NT2/D1 (cell line): ENCODE data around the gene G3BP1.
A peak's percentile ranks its signal among the peaks of the same experiment; 100 is the strongest.
"Not testable (repeated sequence)": the region's sequence is repeated elsewhere in the genome, so short reads cannot be mapped to it uniquely, and the experiment has no call there.

ENCODE experiments used
- DNase-seq: peaks from one replicate; pipeline ENCODE4 v3.0.0-alpha.2; 2011; ENCODE audit warnings: low read depth, low spot score
- H3K27me3 ChIP-seq: 2 replicates; pipeline ENCODE4 v1.6.0; 2011; ENCODE audit warnings: mild to moderate bottlenecking; ENCODE audit not compliant: insufficient read length, insufficient read depth
- H3K36me3 ChIP-seq: 2 replicates; pipeline ENCODE4 v1.6.1; 2011; ENCODE audit warnings: mild to moderate bottlenecking, low read length, mixed read lengths; ENCODE audit not compliant: insufficient read depth, insufficient read length
- H3K4me1 ChIP-seq: 2 replicates; pipeline ENCODE4 v1.5.1; 2011; ENCODE audit not compliant: insufficient read depth, insufficient read length
- H3K4me3 ChIP-seq: 2 replicates; pipeline ENCODE4 v1.5.1; 2011; ENCODE audit warnings: low read depth; ENCODE audit not compliant: insufficient read length
- H3K9ac ChIP-seq: 2 replicates; pipeline ENCODE4 v1.6.0; 2011; ENCODE audit warnings: low read depth; ENCODE audit not compliant: insufficient read length
- H3K9me3 ChIP-seq: 2 replicates; pipeline ENCODE4 v1.5.1; 2011; ENCODE audit warnings: mild to moderate bottlenecking, low read length; ENCODE audit not compliant: insufficient read depth
- SUZ12 ChIP-seq: IDR thresholded peaks from 2 replicates; pipeline ENCODE4 v1.6.1; 2011; ENCODE audit not compliant: insufficient read length, insufficient read depth; ENCODE audit errors: extremely low read depth
- YY1 ChIP-seq: IDR thresholded peaks from 2 replicates; pipeline ENCODE4 v1.6.1; 2011; ENCODE audit not compliant: insufficient read length, insufficient read depth
- ZNF274 ChIP-seq: IDR thresholded peaks from 2 replicates; pipeline ENCODE4 v1.6.1; 2011; ENCODE audit warnings: mild to moderate bottlenecking, low read depth, low read length

G3BP1 gene

GRCh38 chr5:151825445-151825844 lies 53.7 kb downstream of the G3BP1 start:
- no peak for TF ChIP-seq SUZ12
- TF ChIP-seq ZNF274, result no peak
- no peak for TF ChIP-seq YY1
- no peaks in the 10 kb centered on the region for H3K36me3 ChIP-seq
- no peaks in the 10 kb centered on the region for H3K9me3 ChIP-seq
- H3K27me3 ChIP-seq, result no peaks in the 10 kb centered on the region
- peaks cover 2% of the 10 kb centered on the region for H3K4me1 ChIP-seq
- no peak overlapping the region for H3K9ac ChIP-seq
- no peak overlapping the region for H3K4me3 ChIP-seq
- DNase-seq, result peak; percentile 40

- TF ChIP-seq SUZ12, result no peak
- TF ChIP-seq YY1, result no peak
- TF ChIP-seq ZNF274, result no peak
- Histone ChIP-seq H3K4me1 (peaks cover 2% of the 10 kb centered on the region), H3K4me3 (no peak overlapping the region), H3K9me3 (no peaks in the 10 kb centered on the region; the same call in 1 of the 2 replicates), H3K27me3 (no peaks in the 10 kb centered on the region), H3K9ac (no peak overlapping the region), H3K36me3 (no peaks in the 10 kb centered on the region)
- DNase-seq, result no peak
Measured at GRCh38 chr5:151829370-151829769, 57.6 kb downstream of the G3BP1 start.

- not testable (repeated sequence) for H3K4me1 ChIP-seq, H3K27me3 ChIP-seq, H3K9me3 ChIP-seq, H3K36me3 ChIP-seq, DNase-seq, H3K4me3 ChIP-seq, H3K9ac ChIP-seq
Measured at GRCh38 chr5:151832843-151833242, 61.1 kb downstream of the G3BP1 start.

- Histone ChIP-seq H3K9me3 (no peaks in the 10 kb centered on the region), H3K36me3 (no peaks in the 10 kb centered on the region), H3K27me3 (no peaks in the 10 kb centered on the region), H3K4me1 (no peaks in the 10 kb centered on the region), H3K9ac (no peak overlapping the region), H3K4me3 (no peak overlapping the region)
- TF ChIP-seq YY1, result no peak
- no peak for TF ChIP-seq ZNF274
- TF ChIP-seq SUZ12, result no peak
- no peak for DNase-seq
Measured at GRCh38 chr5:151846765-151847164, 75.0 kb downstream of the G3BP1 start.

- H3K9ac ChIP-seq, result no peak overlapping the region
- DNase-seq, result no peak
- no peaks in the 10 kb centered on the region for H3K27me3 ChIP-seq
- H3K4me1 ChIP-seq, result no peaks in the 10 kb centered on the region
- H3K4me3 ChIP-seq, result no peak overlapping the region
- no peaks in the 10 kb centered on the region for H3K9me3 ChIP-seq
- TF ChIP-seq ZNF274 (no peak), YY1 (no peak), SUZ12 (no peak)
- no peaks in the 10 kb centered on the region for H3K36me3 ChIP-seq
Measured at GRCh38 chr5:151847871-151848270, 76.1 kb downstream of the G3BP1 start.

GRCh38 chr5:151855701-151856100 lies 83.9 kb downstream of the G3BP1 start:
- Histone ChIP-seq H3K9me3 (no peaks in the 10 kb centered on the region), H3K4me1 (no peaks in the 10 kb centered on the region), H3K36me3 (no peaks in the 10 kb centered on the region), H3K27me3 (no peaks in the 10 kb centered on the region), H3K9ac (no peak overlapping the region), H3K4me3 (no peak overlapping the region)
- TF ChIP-seq YY1 (no peak), ZNF274 (no peak), SUZ12 (no peak)
- no peak for DNase-seq

GRCh38 chr5:151856861-151857260 lies 85.1 kb downstream of the G3BP1 start:
- H3K9me3 ChIP-seq, result no peaks in the 10 kb centered on the region
- no peak for DNase-seq

GRCh38 chr5:151860867-151861266 lies 89.1 kb downstream of the G3BP1 start:
- not testable (repeated sequence) for H3K9me3 ChIP-seq, DNase-seq, H3K36me3 ChIP-seq

More at GRCh38 chr5:151856861-151857260, 85.1 kb downstream of the G3BP1 start:
- TF ChIP-seq SUZ12, result no peak
- no peak for TF ChIP-seq YY1
- TF ChIP-seq ZNF274, result no peak
- Histone ChIP-seq H3K9ac (no peak overlapping the region), H3K4me3 (no peak overlapping the region), H3K4me1 (no peaks in the 10 kb centered on the region), H3K36me3 (no peaks in the 10 kb centered on the region), H3K27me3 (no peaks in the 10 kb centered on the region)

More at GRCh38 chr5:151860867-151861266, 89.1 kb downstream of the G3BP1 start:
- H3K27me3 ChIP-seq, H3K4me1 ChIP-seq, H3K9ac ChIP-seq, H3K4me3 ChIP-seq: not testable (repeated sequence)
